Neural cell (in vitro differentiated cells): ENCODE measurements around the gene AMBP. TPM values are rescaled to one million over a fixed set of nuclear protein-coding genes. Genes with fewer than 3 reads are reported as not detected.

Experiments used
- H2AFZ ChIP-seq: fragments of 200-600, 300-800 bp; sonication (generic), shearing (Covaris generic); 2 replicates; pipeline ENCODE4 v1.6.0; 2014; ENCODE audit warnings: low read depth, mild to moderate bottlenecking, antibody characterized with exemption, low read length, moderate library complexity
- H3F3A ChIP-seq: fragments of 200-600 bp; shearing (Covaris generic); 2 replicates; pipeline ENCODE4 v1.6.1; 2016; ENCODE audit warnings: mild to moderate bottlenecking, moderate library complexity, mixed read lengths, antibody characterized with exemption, low read length; ENCODE audit not compliant: insufficient read depth, poor library complexity, severe bottlenecking
- H3K27ac ChIP-seq: fragments of 200-600, 300-800 bp; sonication (generic), shearing (Covaris generic); 2 replicates; pipeline ENCODE4 v1.5.1; 2014; ENCODE audit warnings: mild to moderate bottlenecking, low read length, moderate library complexity
- H3K27me3 ChIP-seq: fragments of 300-800, 200-600 bp; sonication (generic), shearing (Covaris generic); 2 replicates; pipeline ENCODE4 v1.6.0; 2014; ENCODE audit warnings: mild to moderate bottlenecking, low read depth, low read length, moderate library complexity; ENCODE audit not compliant: insufficient read depth
- H3K36me3 ChIP-seq: fragments of 300-800, 200-600 bp; sonication (generic), shearing (Covaris generic); 2 replicates; pipeline ENCODE4 v1.5.1; 2014; ENCODE audit warnings: mild to moderate bottlenecking, antibody characterized with exemption, low read length, moderate library complexity; ENCODE audit not compliant: insufficient read depth
- H3K4me2 ChIP-seq: fragments of 300-800, 200-600 bp; sonication (generic), shearing (Covaris generic); 2 replicates; pipeline ENCODE4 v1.6.0; 2014; ENCODE audit warnings: mild to moderate bottlenecking, low read length
- H3K4me3 ChIP-seq: fragments of 300-800, 200-600 bp; sonication (generic), shearing (Covaris generic); 2 replicates; pipeline ENCODE4 v1.5.1; 2014; ENCODE audit warnings: mild to moderate bottlenecking, low read length, moderate library complexity
- H3K79me2 ChIP-seq: fragments of 200-600 bp; shearing (Covaris generic); replicated peaks from 2 replicates; pipeline ENCODE4 v1.6.0; 2014; ENCODE audit warnings: mild to moderate bottlenecking, low read length, moderate library complexity; ENCODE audit not compliant: insufficient read depth
- H3K9ac ChIP-seq: fragments of 300-800, 200-600 bp; sonication (generic), shearing (Covaris generic); 2 replicates; pipeline ENCODE4 v1.6.1; 2016; ENCODE audit warnings: mild to moderate bottlenecking, low read length, mixed read lengths
- H3K9me2 ChIP-seq: fragments of 200-600 bp; shearing (Covaris generic); 2 replicates; pipeline ENCODE4 v1.6.1; 2016; ENCODE audit warnings: mild to moderate bottlenecking, low read length, mixed read lengths; ENCODE audit not compliant: insufficient read depth
- H3K9me3 ChIP-seq: fragments of 200-600, 300-800 bp; sonication (generic), shearing (Covaris generic); 2 replicates; pipeline ENCODE4 v1.6.1; 2016; ENCODE audit warnings: mild to moderate bottlenecking, mixed run types, low read length, moderate library complexity, mixed read lengths
- H4K20me1 ChIP-seq: fragments of 200-600 bp; shearing (Covaris generic); 2 replicates; pipeline ENCODE4 v1.6.1; 2016; ENCODE audit warnings: mild to moderate bottlenecking, mixed run types; ENCODE audit not compliant: insufficient read depth
- EP300 ChIP-seq: fragments of 450-650 bp; conservative IDR thresholded peaks from 2 replicates; pipeline ENCODE4 v1.6.1; 2014; ENCODE audit warnings: antibody characterized with exemption, mild to moderate bottlenecking, moderate library complexity; ENCODE audit not compliant: poor library complexity, severe bottlenecking
- EZH2 ChIP-seq: fragments of 200-600, 300-800 bp; shearing (Covaris generic), sonication (generic); IDR thresholded peaks from 2 replicates; pipeline ENCODE4 v1.6.1; 2014; ENCODE audit warnings: antibody characterized with exemption, low read length, borderline replicate concordance, mild to moderate bottlenecking; ENCODE audit not compliant: insufficient read depth, poor library complexity, severe bottlenecking
- MXI1 ChIP-seq: fragments of 450-650 bp; conservative IDR thresholded peaks from 2 replicates; pipeline ENCODE4 v1.6.1; 2014; ENCODE audit warnings: antibody characterized with exemption, mild to moderate bottlenecking; ENCODE audit not compliant: poor library complexity, severe bottlenecking
- POLR2AphosphoS5 ChIP-seq: IDR thresholded peaks from 2 replicates; pipeline ENCODE4 v1.6.1; 2012
- RAD21 ChIP-seq: fragments of 450-650 bp; conservative IDR thresholded peaks from 2 replicates; pipeline ENCODE4 v1.6.1; 2014; ENCODE audit warnings: antibody characterized with exemption, mild to moderate bottlenecking, moderate library complexity
- SMC3 ChIP-seq: fragments of 450-650 bp; conservative IDR thresholded peaks from 2 replicates; pipeline ENCODE4 v1.6.1; 2014; ENCODE audit warnings: antibody characterized with exemption, mild to moderate bottlenecking, moderate library complexity; ENCODE audit not compliant: poor library complexity
- TAF1 ChIP-seq: IDR thresholded peaks from 2 replicates; pipeline ENCODE4 v1.6.1; 2012; ENCODE audit warnings: low read depth
- polyA plus RNA-seq: library from polyadenylated mRNA; depleted of rRNA; stranded (reverse); fragments of >200 nt; gene quantifications from 2 replicates; pipeline ENCODE4 v1.2.3, GENCODE V29; 2014
- TF ChIP-seq, protein P1 (sequence below): IDR thresholded peaks from 2 replicates; pipeline ENCODE4 v1.6.1; 2012; ENCODE audit warnings: borderline replicate concordance
- TF ChIP-seq, protein P2 (sequence below): fragments of 450-650 bp; IDR thresholded peaks from 2 replicates; pipeline ENCODE4 v1.5.1; 2014; ENCODE audit warnings: antibody characterized with exemption, mild to moderate bottlenecking, moderate library complexity; ENCODE audit not compliant: poor library complexity, severe bottlenecking

The AMBP gene
- polyA plus RNA-seq, 1 donor from 2014 or later, result not detected

DNA sequence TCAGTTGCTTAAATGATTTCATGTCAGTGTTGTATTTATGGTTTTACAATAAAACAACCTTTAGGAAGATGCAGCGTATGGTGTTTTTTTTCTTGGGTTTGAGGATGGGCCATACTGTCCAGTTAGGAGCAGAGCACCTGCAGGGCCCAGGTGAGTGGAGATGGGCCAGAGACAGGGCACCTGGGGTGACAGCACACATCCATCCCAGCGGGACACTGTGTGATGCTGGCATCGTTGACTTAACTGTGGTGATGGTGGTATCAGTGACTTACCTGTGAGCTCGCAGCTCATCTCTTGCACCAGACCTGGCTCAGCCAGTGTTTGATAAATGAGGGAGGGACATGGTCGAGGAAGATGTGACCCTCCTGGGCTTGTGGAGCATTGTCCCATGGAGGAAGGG is 21.6 kb downstream of the AMBP start:
- no peaks in the 10 kb centered on the region for H4K20me1 ChIP-seq
- no peaks in the 10 kb centered on the region for H3K36me3 ChIP-seq
- H3F3A ChIP-seq, result no peaks in the 10 kb centered on the region
- no peaks in the 10 kb centered on the region for H3K79me2 ChIP-seq
- H3K27ac ChIP-seq, result no peak overlapping the region
- H3K27me3 ChIP-seq, result no peaks in the 10 kb centered on the region
- TF ChIP-seq SMC3 (no peak), EP300 (no peak), POLR2AphosphoS5 (no peak), RAD21 (no peak), MXI1 (no peak), EZH2 (no peak), TAF1 (no peak)
- TF ChIP-seq, protein P1, sequence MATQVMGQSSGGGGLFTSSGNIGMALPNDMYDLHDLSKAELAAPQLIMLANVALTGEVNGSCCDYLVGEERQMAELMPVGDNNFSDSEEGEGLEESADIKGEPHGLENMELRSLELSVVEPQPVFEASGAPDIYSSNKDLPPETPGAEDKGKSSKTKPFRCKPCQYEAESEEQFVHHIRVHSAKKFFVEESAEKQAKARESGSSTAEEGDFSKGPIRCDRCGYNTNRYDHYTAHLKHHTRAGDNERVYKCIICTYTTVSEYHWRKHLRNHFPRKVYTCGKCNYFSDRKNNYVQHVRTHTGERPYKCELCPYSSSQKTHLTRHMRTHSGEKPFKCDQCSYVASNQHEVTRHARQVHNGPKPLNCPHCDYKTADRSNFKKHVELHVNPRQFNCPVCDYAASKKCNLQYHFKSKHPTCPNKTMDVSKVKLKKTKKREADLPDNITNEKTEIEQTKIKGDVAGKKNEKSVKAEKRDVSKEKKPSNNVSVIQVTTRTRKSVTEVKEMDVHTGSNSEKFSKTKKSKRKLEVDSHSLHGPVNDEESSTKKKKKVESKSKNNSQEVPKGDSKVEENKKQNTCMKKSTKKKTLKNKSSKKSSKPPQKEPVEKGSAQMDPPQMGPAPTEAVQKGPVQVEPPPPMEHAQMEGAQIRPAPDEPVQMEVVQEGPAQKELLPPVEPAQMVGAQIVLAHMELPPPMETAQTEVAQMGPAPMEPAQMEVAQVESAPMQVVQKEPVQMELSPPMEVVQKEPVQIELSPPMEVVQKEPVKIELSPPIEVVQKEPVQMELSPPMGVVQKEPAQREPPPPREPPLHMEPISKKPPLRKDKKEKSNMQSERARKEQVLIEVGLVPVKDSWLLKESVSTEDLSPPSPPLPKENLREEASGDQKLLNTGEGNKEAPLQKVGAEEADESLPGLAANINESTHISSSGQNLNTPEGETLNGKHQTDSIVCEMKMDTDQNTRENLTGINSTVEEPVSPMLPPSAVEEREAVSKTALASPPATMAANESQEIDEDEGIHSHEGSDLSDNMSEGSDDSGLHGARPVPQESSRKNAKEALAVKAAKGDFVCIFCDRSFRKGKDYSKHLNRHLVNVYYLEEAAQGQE, result no peak
- TF ChIP-seq, protein P2, sequence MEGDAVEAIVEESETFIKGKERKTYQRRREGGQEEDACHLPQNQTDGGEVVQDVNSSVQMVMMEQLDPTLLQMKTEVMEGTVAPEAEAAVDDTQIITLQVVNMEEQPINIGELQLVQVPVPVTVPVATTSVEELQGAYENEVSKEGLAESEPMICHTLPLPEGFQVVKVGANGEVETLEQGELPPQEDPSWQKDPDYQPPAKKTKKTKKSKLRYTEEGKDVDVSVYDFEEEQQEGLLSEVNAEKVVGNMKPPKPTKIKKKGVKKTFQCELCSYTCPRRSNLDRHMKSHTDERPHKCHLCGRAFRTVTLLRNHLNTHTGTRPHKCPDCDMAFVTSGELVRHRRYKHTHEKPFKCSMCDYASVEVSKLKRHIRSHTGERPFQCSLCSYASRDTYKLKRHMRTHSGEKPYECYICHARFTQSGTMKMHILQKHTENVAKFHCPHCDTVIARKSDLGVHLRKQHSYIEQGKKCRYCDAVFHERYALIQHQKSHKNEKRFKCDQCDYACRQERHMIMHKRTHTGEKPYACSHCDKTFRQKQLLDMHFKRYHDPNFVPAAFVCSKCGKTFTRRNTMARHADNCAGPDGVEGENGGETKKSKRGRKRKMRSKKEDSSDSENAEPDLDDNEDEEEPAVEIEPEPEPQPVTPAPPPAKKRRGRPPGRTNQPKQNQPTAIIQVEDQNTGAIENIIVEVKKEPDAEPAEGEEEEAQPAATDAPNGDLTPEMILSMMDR, result no peak
- no peaks in the 10 kb centered on the region for H3K9me2 ChIP-seq
- H3K4me2 ChIP-seq, result no peak overlapping the region
- no peak overlapping the region for H2AFZ ChIP-seq
- no peak overlapping the region for H3K9ac ChIP-seq
- H3K4me3 ChIP-seq, result no peak overlapping the region
- no peaks in the 10 kb centered on the region for H3K9me3 ChIP-seq

DNA sequence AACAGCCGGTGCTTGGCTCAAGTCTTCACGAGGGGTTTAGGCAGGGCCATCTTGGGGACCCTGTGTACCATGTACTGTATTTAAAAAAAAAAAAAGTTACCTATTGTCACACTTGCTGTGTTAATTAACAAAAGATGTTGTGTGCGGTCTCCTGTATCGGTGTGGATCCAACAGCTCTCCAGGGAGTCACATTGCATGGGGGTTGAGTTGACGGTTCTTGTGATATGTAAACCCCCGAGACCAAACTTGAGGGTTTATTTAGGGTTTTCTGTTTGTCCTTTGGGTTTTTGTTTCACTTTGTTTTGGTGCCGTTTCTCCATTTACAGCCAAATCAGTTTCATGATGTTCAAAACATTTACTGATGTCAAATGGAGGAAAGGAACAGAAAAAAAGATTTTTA is 22.2 kb downstream of the AMBP start:
- no peak overlapping the region for H3K27ac ChIP-seq

More for the DNA sequence above, 22.2 kb downstream of the AMBP start:
- no peaks in the 10 kb centered on the region for H3K36me3 ChIP-seq
- TF ChIP-seq MXI1 (no peak), POLR2AphosphoS5 (no peak), TAF1 (no peak), EZH2 (no peak), SMC3 (no peak)
- TF ChIP-seq, protein P2, result no peak
- TF ChIP-seq, protein P1, result no peak
- no peak overlapping the region for H3K9ac ChIP-seq
- H3F3A ChIP-seq, result no peaks in the 10 kb centered on the region
- H3K4me3 ChIP-seq, result no peak overlapping the region
- no peaks in the 10 kb centered on the region for H3K9me2 ChIP-seq
- no peaks in the 10 kb centered on the region for H3K9me3 ChIP-seq
- H2AFZ ChIP-seq, result no peak overlapping the region
- H3K4me2 ChIP-seq, result no peak overlapping the region
- H3K27me3 ChIP-seq, result no peaks in the 10 kb centered on the region
- no peaks in the 10 kb centered on the region for H3K79me2 ChIP-seq
- H4K20me1 ChIP-seq, result no peaks in the 10 kb centered on the region
